HepG2 (cell line): ENCODE data around the gene DDX59. TPM values are rescaled to one million over a fixed set of nuclear protein-coding genes. Genes with fewer than 3 reads are reported as not detected.

ENCODE experiments used
- ATAC-seq: fragments of 200-7000 bp; cut with Tn5 transposase; 3 replicates; pipeline ENCODE4 v1.9.1; 2020; ENCODE audit warnings: mild to moderate bottlenecking, moderate library complexity
- BruUV-seq: library from RNA; stranded (reverse); fragments of 400-500 nt; replicated peaks from 2 replicates; lab custom pipeline; 2021; lab: Mats Ljungman, UMichigan
- CTCF ChIA-PET: fragments of 300-600 bp; formaldehyde crosslinking; extraction: SDS; loops from one replicate; lab custom pipeline; 2021; ENCODE audit warnings: low total read pairs, inconsistent platforms, low intra/inter-chr PET ratio; lab: Yijun Ruan, JAX
- POLR2A ChIA-PET: fragments of 350-600 bp; sonication (Branson Sonifier 250); formaldehyde crosslinking; loops from one replicate; lab custom pipeline; 2020; ENCODE audit warnings: antibody characterized with exemption, inconsistent platforms; lab: Yijun Ruan, JAX
- DNase-seq: peaks from one replicate; pipeline ENCODE4 v3.0.0-alpha.2; 2015; ENCODE audit warnings: low spot score
- FAIRE-seq: peaks from 3 replicates; lab custom pipeline; 2011; peaks lifted over from hg19 to GRCh38; lab: Jason Lieb, UNC
- H2AFZ ChIP-seq: one replicate; pipeline ENCODE4 v1.6.1; 2011; ENCODE audit warnings: low read length, inconsistent platforms
- H3K27ac ChIP-seq: fragments of 300-600 bp; 3 replicates; pipeline ENCODE4 v1.8.0; 2011; ENCODE audit warnings: mixed run types, mild to moderate bottlenecking, mixed read lengths, low read length, inconsistent platforms; ENCODE audit not compliant: insufficient read depth; ENCODE audit errors: extremely low read length
- H3K27me3 ChIP-seq, 2 experiments: fragments of 200-600 bp in 1 of 2; 2 replicates in 1 of 2; 3 replicates in 1 of 2; pipeline versions ENCODE4 v1.6.0 to v1.8.0; 2011; ENCODE audit warnings: low read length in 2 of 2, mild to moderate bottlenecking in 2 of 2, moderate library complexity in 2 of 2, inconsistent platforms in 1 of 2; ENCODE audit not compliant: insufficient read depth in 2 of 2, control insufficient read depth in 1 of 2
- H3K36me3 ChIP-seq, 2 experiments: fragments of 200-600 bp in 1 of 2; replicated peaks in 1 of 2; 2 replicates in 1 of 2; 3 replicates in 1 of 2; pipeline versions ENCODE4 v1.5.1 to v1.8.0; 2011; ENCODE audit warnings: low read length in 2 of 2, inconsistent platforms in 1 of 2; ENCODE audit not compliant: insufficient read depth in 2 of 2, control insufficient read depth in 1 of 2
- H3K4me1 ChIP-seq: 2 replicates; pipeline ENCODE4 v1.5.1; 2012; ENCODE audit warnings: low read length, inconsistent platforms; ENCODE audit not compliant: insufficient read depth
- H3K4me2 ChIP-seq: 2 replicates; pipeline ENCODE4 v1.6.0; 2011; ENCODE audit warnings: low read depth, low read length, inconsistent platforms
- H3K4me3 ChIP-seq, 3 experiments: fragments of 200-600 bp in 1 of 3; sonication (generic), shearing (Covaris generic) in 1 of 3; replicated peaks in 1 of 3; 2 replicates each; pipeline ENCODE4 v1.5.1; 2011 to 2016; ENCODE audit warnings: low read length in 3 of 3, inconsistent platforms in 2 of 3, low read depth in 2 of 3, mild to moderate bottlenecking in 2 of 3, control low read depth in 1 of 3, mixed read lengths in 1 of 3; ENCODE audit not compliant: insufficient read depth in 1 of 3
- H3K79me2 ChIP-seq: one replicate; pipeline ENCODE4 v1.6.1; 2011; ENCODE audit warnings: low read length, inconsistent platforms; ENCODE audit not compliant: insufficient read depth
- H3K9ac ChIP-seq: 2 replicates; pipeline ENCODE4 v1.6.0; 2011; ENCODE audit warnings: mild to moderate bottlenecking, low read depth, low read length, inconsistent platforms; ENCODE audit not compliant: insufficient read depth
- H3K9me3 ChIP-seq: 2 replicates; pipeline ENCODE4 v1.5.1; 2012; ENCODE audit warnings: mild to moderate bottlenecking, low read length
- H4K20me1 ChIP-seq: 2 replicates; pipeline ENCODE4 v1.6.0; 2011; ENCODE audit warnings: inconsistent platforms, mild to moderate bottlenecking, low read length, moderate library complexity; ENCODE audit not compliant: insufficient read depth
- IKZF5 ChIP-seq: IDR thresholded peaks from 2 replicates; pipeline ENCODE4 v1.6.1; 2018; ENCODE audit warnings: missing genetic modification reagents, mild to moderate bottlenecking, missing compliant biosample characterization
- PHF5A ChIP-seq: IDR thresholded peaks from one replicate; pipeline ENCODE4 v1.6.1; 2018; ENCODE audit warnings: low read depth, missing genetic modification reagents; ENCODE audit not compliant: unreplicated experiment
- ZNF24 ChIP-seq: fragments of 450-650 bp; IDR thresholded peaks from 2 replicates; pipeline ENCODE4 v1.6.1; 2017; ENCODE audit warnings: antibody characterized with exemption, mild to moderate bottlenecking
- ZNF704 ChIP-seq: sonication (generic); formaldehyde crosslinking; IDR thresholded peaks from 2 replicates; pipeline ENCODE4 v1.8.1; 2023; ENCODE audit warnings: mild to moderate bottlenecking, inconsistent platforms, moderate library complexity, missing genetic modification reagents, borderline replicate concordance
- ZNF768 ChIP-seq: sonication (generic); formaldehyde crosslinking; IDR thresholded peaks from 2 replicates; pipeline ENCODE4 v1.4.0; 2020; ENCODE audit warnings: missing genetic modification reagents
- WGBS: methylation state at CpG from one replicate; pipeline ENCODE4 v1.1.6; 2017; ENCODE audit warnings: low lambda C conversion rate; 5-methylcytosine and 5-hydroxymethylcytosine counted together
- in situ Hi-C: cut with HindIII; loops from 2 replicates; pipeline ENCODE4 v1.10.0; 2017; ENCODE audit warnings: low pct_unique_long_range_greater_than_20kb; ENCODE audit not compliant: extremely low pct_ligation_motif_present
- intact Hi-C: fragments of 100-400 bp; cut with micrococcal nuclease; formaldehyde crosslinking; loops from one replicate; pipeline ENCODE4 v1.10.0; 2022; ENCODE audit not compliant: unreplicated experiment
- polyA plus RNA-seq, 8 experiments: library from polyadenylated mRNA; depleted of rRNA in 3 of 8; stranded (reverse) in 7 of 8; unstranded in 1 of 8; fragments of >200 nt; fragmentation: Illumina TruSeq in 4 of 8; extraction: Trizol in 4 of 8; gene quantifications; 2 replicates each; pipeline versions ENCODE4 v1.2.1 to v1.2.3, GENCODE V29; 2011 to 2016; ENCODE audit warnings: low read depth in 4 of 8, missing spikeins in 1 of 8, mixed read lengths in 1 of 8; ENCODE audit not compliant: insufficient read depth in 1 of 8
- total RNA-seq, 5 experiments: library from RNA; depleted of rRNA; stranded (reverse); fragments of >200 nt; fragmentation: Illumina TruSeq; extraction: Trizol; gene quantifications; 2 replicates each; pipeline ENCODE4 v1.2.3, GENCODE V29; 2016; ENCODE audit warnings: low read depth in 1 of 5
- TF ChIP-seq, protein P1 (sequence below): IDR thresholded peaks from 2 replicates; pipeline ENCODE4 v1.6.1; 2016; ENCODE audit warnings: control low read depth
- TF ChIP-seq, protein P2 (sequence below): sonication (generic); formaldehyde crosslinking; IDR thresholded peaks from 2 replicates; pipeline ENCODE4 v1.5.0; 2020; ENCODE audit warnings: mild to moderate bottlenecking, missing genetic modification reagents

The DDX59 gene
- total and polyA plus RNA-seq, 2 of the 13 experiments (the other 11 are each of a cell fraction or from before 2014, with no cell fraction given): 12.1 to 14.8 TPM

DNA sequence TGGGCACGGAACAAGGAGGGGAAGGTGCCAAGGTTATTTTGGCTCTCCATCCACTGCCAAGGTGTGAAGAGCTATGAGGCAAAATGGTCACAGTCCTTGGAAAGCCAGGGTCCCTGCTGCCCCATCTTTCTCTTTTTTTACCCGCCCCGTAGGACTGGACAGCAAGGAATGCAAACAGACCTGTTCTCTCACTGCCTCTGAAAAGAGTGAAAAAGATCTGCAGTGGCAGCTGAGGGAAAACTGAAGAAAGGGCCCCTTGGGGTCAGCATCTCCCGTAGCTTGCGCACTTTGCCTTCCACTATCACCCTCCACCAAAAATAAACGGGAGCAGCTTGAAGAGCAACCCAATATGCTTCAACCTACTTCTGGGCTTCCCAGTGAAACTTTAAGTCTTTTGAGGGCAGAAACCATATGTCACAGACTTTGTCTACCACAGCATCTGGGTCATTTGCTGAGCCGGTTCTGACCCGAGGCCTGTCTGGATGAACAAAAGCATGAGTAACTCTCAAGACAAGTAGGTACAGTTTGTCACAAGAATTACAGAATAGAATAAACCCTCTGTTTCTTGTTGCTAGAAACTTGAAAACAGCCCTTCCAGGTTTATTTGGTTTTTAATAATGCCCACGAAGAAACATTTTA, 39.7 kb downstream of the DDX59 start:
- intact Hi-C loops: no loop called here
- DNase-seq: no peak
- TF ChIP-seq ZNF24 (no peak), IKZF5 (CRISPR knock-in tag) (no peak), ZNF704 (CRISPR knock-in tag) (no peak), PHF5A (no peak), ZNF768 (CRISPR knock-in tag) (no peak)
- TF ChIP-seq, protein P1, sequence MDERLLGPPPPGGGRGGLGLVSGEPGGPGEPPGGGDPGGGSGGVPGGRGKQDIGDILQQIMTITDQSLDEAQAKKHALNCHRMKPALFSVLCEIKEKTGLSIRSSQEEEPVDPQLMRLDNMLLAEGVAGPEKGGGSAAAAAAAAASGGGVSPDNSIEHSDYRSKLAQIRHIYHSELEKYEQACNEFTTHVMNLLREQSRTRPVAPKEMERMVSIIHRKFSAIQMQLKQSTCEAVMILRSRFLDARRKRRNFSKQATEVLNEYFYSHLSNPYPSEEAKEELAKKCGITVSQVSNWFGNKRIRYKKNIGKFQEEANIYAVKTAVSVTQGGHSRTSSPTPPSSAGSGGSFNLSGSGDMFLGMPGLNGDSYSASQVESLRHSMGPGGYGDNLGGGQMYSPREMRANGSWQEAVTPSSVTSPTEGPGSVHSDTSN (CRISPR knock-in tag): no peak
- TF ChIP-seq, protein P2, sequence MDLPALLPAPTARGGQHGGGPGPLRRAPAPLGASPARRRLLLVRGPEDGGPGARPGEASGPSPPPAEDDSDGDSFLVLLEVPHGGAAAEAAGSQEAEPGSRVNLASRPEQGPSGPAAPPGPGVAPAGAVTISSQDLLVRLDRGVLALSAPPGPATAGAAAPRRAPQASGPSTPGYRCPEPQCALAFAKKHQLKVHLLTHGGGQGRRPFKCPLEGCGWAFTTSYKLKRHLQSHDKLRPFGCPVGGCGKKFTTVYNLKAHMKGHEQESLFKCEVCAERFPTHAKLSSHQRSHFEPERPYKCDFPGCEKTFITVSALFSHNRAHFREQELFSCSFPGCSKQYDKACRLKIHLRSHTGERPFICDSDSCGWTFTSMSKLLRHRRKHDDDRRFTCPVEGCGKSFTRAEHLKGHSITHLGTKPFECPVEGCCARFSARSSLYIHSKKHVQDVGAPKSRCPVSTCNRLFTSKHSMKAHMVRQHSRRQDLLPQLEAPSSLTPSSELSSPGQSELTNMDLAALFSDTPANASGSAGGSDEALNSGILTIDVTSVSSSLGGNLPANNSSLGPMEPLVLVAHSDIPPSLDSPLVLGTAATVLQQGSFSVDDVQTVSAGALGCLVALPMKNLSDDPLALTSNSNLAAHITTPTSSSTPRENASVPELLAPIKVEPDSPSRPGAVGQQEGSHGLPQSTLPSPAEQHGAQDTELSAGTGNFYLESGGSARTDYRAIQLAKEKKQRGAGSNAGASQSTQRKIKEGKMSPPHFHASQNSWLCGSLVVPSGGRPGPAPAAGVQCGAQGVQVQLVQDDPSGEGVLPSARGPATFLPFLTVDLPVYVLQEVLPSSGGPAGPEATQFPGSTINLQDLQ (CRISPR knock-in tag): no peak
- TF ChIP-seq, all 625 proteins: peak for 0
- H3K4me1 ChIP-seq: peaks cover 17% of the 10 kb centered on the region
- no peaks in the 10 kb centered on the region for H3K9me3 ChIP-seq
- no TSS peak for BruUV-seq
- no peak overlapping the region for H3K9ac ChIP-seq
- no peak overlapping the region for H2AFZ ChIP-seq
- no peaks in the 10 kb centered on the region for H3K36me3 ChIP-seq
- CTCF ChIA-PET: no interaction called here
- no peak overlapping the region for H3K27ac ChIP-seq
- no peaks in the 10 kb centered on the region for H3K79me2 ChIP-seq
- 57% methylated on average over 9 of the region's 9 CpGs for WGBS
- H3K27me3 ChIP-seq: no peaks in the 10 kb centered on the region
- POLR2A ChIA-PET: no interaction called here
- ATAC-seq: no peak
- in situ Hi-C loops: no loop called here
- FAIRE-seq: no peak
- no peak overlapping the region for H3K4me2 ChIP-seq
- no peaks in the 10 kb centered on the region for H4K20me1 ChIP-seq
- H3K4me3 ChIP-seq: no peak overlapping the region
